T-cell (primary cell): ENCODE data around the gene PSMD14. TPM values are rescaled to one million over a fixed set of nuclear protein-coding genes. Genes with fewer than 3 reads are reported as not detected.
A peak's percentile ranks its signal among the peaks of the same experiment; 100 is the strongest.

ENCODE experiments used
- ATAC-seq, 4 experiments: fragments of 200-7000 bp in 3 of 4; fragments of 150-1000 bp in 1 of 4; cut with Tn5 transposase; replicated peaks in 1 of 4; 1 replicate in 3 of 4; 2 replicates in 1 of 4; pipeline ENCODE4 v1.10.0; 2021; ENCODE audit warnings: moderate library complexity in 3 of 4, mild to moderate bottlenecking in 2 of 4, moderate number of reproducible peaks in 1 of 4
- CTCF ChIA-PET, 2 donors: fragments of 300-600 bp; sonication (Branson Sonifier 250); formaldehyde crosslinking; loops; one replicate each; lab custom pipeline; 2022; ENCODE audit warnings: antibody characterized with exemption in 2 of 2; lab: Charles Lee
- POLR2A ChIA-PET, 2 donors: fragments of 300-600 bp; sonication (Branson Sonifier 250); formaldehyde crosslinking; loops; one replicate each; lab custom pipeline; 2022; ENCODE audit warnings: antibody characterized with exemption in 2 of 2; lab: Charles Lee
- DNase-seq, 35 experiments: peaks; one replicate each; pipeline versions ENCODE4 v3.0.0 to v3.0.0-alpha.2; 2013 to 2023
- H3K27ac ChIP-seq: one replicate; pipeline ENCODE4 v1.5.1; 2013; ENCODE audit warnings: low read length
- H3K27me3 ChIP-seq, 2 experiments: replicated peaks in 1 of 2; 1 replicate in 1 of 2; 2 replicates in 1 of 2; pipeline versions ENCODE4 v1.6.1 to v1.7.0; 2013; ENCODE audit warnings: low read length in 1 of 2, mixed read lengths in 1 of 2; ENCODE audit not compliant: control insufficient read depth in 2 of 2, insufficient read depth in 2 of 2; ENCODE audit errors: extremely low read depth in 1 of 2
- H3K36me3 ChIP-seq, 2 donors: 1 replicate in 1 of 2; 2 replicates in 1 of 2; pipeline versions ENCODE4 v1.6.1 to v1.7.0; 2013; ENCODE audit warnings: low read length in 1 of 2; ENCODE audit not compliant: control insufficient read depth in 2 of 2, insufficient read depth in 1 of 2; ENCODE audit errors: extremely low read depth in 1 of 2
- H3K4me1 ChIP-seq, 2 experiments: 1 replicate in 1 of 2; 2 replicates in 1 of 2; pipeline versions ENCODE4 v1.6.1 to v1.7.0; 2013; ENCODE audit warnings: low read length in 2 of 2, mixed read lengths in 1 of 2; ENCODE audit not compliant: insufficient read depth in 2 of 2, control insufficient read depth in 1 of 2; ENCODE audit errors: extremely low read depth in 1 of 2
- H3K4me3 ChIP-seq, 2 donors: 1 replicate in 1 of 2; 2 replicates in 1 of 2; pipeline versions ENCODE4 v1.5.1 to v1.7.0; 2013; ENCODE audit warnings: mild to moderate bottlenecking in 2 of 2, low read length in 1 of 2, moderate library complexity in 1 of 2; ENCODE audit not compliant: control insufficient read depth in 1 of 2; ENCODE audit errors: extremely low read depth in 1 of 2
- H3K9me3 ChIP-seq: 2 replicates; pipeline ENCODE4 v1.7.0; 2013
- H3K27ac Mint-ChIP-seq, 2 donors: one replicate each; pipeline ENCODE4 v1.8.0; 2020 to 2021; ENCODE audit warnings: mild to moderate bottlenecking in 2 of 2, mixed read lengths in 2 of 2
- H3K27me3 Mint-ChIP-seq, 2 donors: one replicate each; pipeline ENCODE4 v1.8.0; 2021 to 2022; ENCODE audit warnings: mixed read lengths in 2 of 2
- H3K36me3 Mint-ChIP-seq: one replicate; pipeline ENCODE4 v1.8.0; 2021; ENCODE audit warnings: mixed read lengths
- H3K4me1 Mint-ChIP-seq, 3 donors: one replicate each; pipeline ENCODE4 v1.8.0; 2020 to 2022; ENCODE audit warnings: mixed read lengths in 3 of 3, mild to moderate bottlenecking in 1 of 3
- H3K4me3 Mint-ChIP-seq, 3 donors: one replicate each; pipeline ENCODE4 v1.8.0; 2020 to 2022; ENCODE audit warnings: mild to moderate bottlenecking in 3 of 3, mixed read lengths in 3 of 3, moderate library complexity in 3 of 3
- H3K9me3 Mint-ChIP-seq, 3 donors: one replicate each; pipeline ENCODE4 v1.8.0; 2020 to 2022; ENCODE audit warnings: mixed read lengths in 3 of 3
- WGBS: methylation state at CpG from one replicate; pipeline ENCODE4 v1.1.5; 2013; ENCODE audit warnings: missing lambda C conversion rate; ENCODE audit not compliant: insufficient coverage; 5-methylcytosine and 5-hydroxymethylcytosine counted together
- total RNA-seq, 35 experiments: library from RNA in 6 of 35; stranded (reverse) in 6 of 35; fragments of 120-200 nt in 1 of 35; gene quantifications; one replicate each; pipeline versions ENCODE4 v1.2.1 to v1.2.4 and lab custom pipeline; 2013 to 2026

The PSMD14 gene
- total RNA-seq, 5 donors from 2014 or later (not counting 1 experiment from before 2014, with no cell fraction given): 18.7 to 24.9 (median 21.2) TPM

DNA sequence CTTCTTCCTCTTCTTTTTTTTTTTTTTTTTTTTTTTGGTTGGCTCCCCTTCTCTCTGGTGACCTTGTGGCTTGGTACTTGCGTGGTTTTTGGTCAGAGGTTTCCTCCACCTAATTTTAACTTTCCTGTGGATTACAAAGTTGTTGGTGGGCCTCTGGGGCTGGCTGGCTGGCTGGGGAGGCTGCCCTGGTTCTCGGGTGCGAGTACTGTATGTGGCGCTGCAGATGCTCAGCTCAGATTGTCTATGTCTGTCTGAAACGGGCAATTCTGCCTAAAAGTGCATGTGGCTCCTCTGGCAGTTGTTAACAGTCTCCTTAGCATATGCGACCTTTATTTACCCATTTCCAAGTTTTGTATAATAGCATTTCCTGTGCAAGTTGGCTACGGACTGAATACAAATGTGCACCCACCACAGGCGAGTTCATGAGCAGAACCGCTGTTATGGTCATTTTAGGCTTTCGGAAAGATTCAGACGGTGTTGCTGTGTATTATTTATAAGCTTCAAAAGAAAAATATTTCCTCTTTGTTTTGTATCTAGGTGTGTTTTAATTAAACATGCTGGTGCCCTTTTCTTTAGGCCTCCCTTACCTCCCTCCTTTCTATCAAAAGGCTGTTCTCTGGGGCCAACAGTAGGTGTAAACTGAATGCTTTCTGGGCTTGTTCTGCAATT is 112.3 kb downstream of the PSMD14 start:
- Mint-ChIP-seq H3K4me1 (peaks cover 51 to 58% (median 58%) of the 10 kb centered on the region in 3 donors), H3K27me3 (peaks cover 86 to 89% of the 10 kb centered on the region in 2 donors), H3K36me3 (no peaks in the 10 kb centered on the region), H3K27ac (no peak overlapping the region), H3K4me3 (no peak overlapping the region), H3K9me3 (no peaks in the 10 kb centered on the region)
- ChIA-PET POLR2A (no interaction called here), CTCF (no interaction called here)
- WGBS: 28% methylated on average over 5 of the region's 11 CpGs
- H3K4me1 ChIP-seq: peaks cover 11 to 41% of the 10 kb centered on the region in 2 experiments
- H3K4me3 ChIP-seq: no peak overlapping the region
- H3K36me3 ChIP-seq: no peaks in the 10 kb centered on the region
- H3K9me3 ChIP-seq: no peaks in the 10 kb centered on the region
- H3K27ac ChIP-seq: no peak overlapping the region
- no peak for ATAC-seq
- DNase-seq: no peak
- H3K27me3 ChIP-seq: peaks cover 42 to 64% of the 10 kb centered on the region in 2 experiments

DNA sequence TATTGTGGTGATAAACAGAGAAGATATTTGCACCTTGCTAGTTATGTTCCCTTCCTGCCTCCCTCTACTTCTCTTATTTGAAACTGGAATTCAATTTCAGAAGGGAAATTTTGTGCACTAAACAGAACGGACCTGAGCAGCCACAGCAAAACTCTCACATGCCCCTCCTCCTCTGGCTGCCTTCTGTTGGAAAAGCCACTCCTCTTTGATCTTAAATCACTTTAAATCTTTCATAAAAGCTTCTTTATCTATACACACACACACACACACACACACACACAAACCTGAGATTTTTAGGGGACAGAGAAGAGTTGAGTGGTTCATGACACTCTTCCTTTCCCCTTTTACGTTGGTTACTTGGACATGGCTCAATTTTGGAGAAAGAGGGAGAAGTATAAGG is 113.5 kb downstream of the PSMD14 start:
- Mint-ChIP-seq H3K4me1 (peaks cover 44 to 56% (median 55%) of the 10 kb centered on the region in 3 donors), H3K4me3 (no peak overlapping the region)
- 0% methylated on average over 1 of the region's 2 CpGs for WGBS

DNA sequence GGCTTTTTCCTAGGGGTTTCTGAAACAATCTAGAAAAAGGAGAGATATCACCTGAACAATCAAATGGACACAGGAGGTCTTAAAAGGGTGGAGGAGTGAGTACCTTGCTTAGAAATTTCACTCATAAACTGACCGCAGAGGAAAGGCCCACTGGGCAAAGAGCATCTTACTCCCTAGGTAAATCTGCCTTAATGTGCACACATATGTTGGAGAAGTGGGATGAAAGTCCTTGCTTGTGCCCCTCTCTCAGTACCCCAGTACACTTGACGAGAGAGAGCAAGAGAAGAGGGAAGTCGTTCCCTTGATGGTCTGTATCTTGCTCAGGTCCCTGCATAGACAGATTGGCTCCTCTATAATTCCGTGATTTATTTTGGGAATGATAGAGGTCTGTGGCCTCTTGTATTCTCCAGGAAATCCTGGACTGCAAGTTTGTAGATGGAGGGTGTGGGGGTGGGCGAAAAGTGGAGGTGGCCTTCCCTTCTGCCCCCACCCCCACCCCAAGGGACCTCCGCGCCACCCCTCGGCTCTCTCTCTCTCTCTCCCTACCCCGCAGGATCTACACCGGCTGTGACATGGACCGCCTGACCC is 114.7 kb downstream of the PSMD14 start:
- ATAC-seq (no peak), DNase-seq (no peak)
- H3K27me3 ChIP-seq: peaks cover 50 to 61% of the 10 kb centered on the region in 2 experiments
- H3K9me3 ChIP-seq: no peaks in the 10 kb centered on the region
- no peaks in the 10 kb centered on the region for H3K36me3 Mint-ChIP-seq
- H3K27ac Mint-ChIP-seq: no peak overlapping the region
- H3K9me3 Mint-ChIP-seq: no peaks in the 10 kb centered on the region
- WGBS: 5% methylated on average over 5 of the region's 11 CpGs
- peak overlapping the region in 1 of 2 donors; percentile 69 for H3K4me3 ChIP-seq
- ChIA-PET POLR2A (no interaction called here), CTCF (no interaction called here)
- H3K27me3 Mint-ChIP-seq: peaks cover 81 to 88% of the 10 kb centered on the region in 2 donors
- peaks cover 43 to 53% (median 53%) of the 10 kb centered on the region in 3 donors for H3K4me1 Mint-ChIP-seq
- H3K27ac ChIP-seq: no peak overlapping the region
- no peaks in the 10 kb centered on the region for H3K36me3 ChIP-seq
- H3K4me3 Mint-ChIP-seq: peak overlapping the region; percentile 38 to 55 (median 53)
- peaks cover 17 to 35% of the 10 kb centered on the region in 2 experiments for H3K4me1 ChIP-seq

More for the DNA sequence above, 113.5 kb downstream of the PSMD14 start:
- Mint-ChIP-seq H3K27ac (no peak overlapping the region), H3K27me3 (peaks cover 83 to 89% of the 10 kb centered on the region in 2 donors), H3K36me3 (no peaks in the 10 kb centered on the region), H3K9me3 (no peaks in the 10 kb centered on the region)
- ATAC-seq (no peak), DNase-seq (no peak)
- H3K4me3 ChIP-seq: no peak overlapping the region
- ChIA-PET CTCF (interaction anchor here in 1 of 2 donors (0.5 to 0.7 kb wide), 2 partner anchors 33 to 702 kb away, joined by 3 read pairs; no protein-coding TSS in a partner anchor), POLR2A (no interaction called here)
- no peak overlapping the region for H3K27ac ChIP-seq
- H3K27me3 ChIP-seq: peaks cover 44 to 60% of the 10 kb centered on the region in 2 experiments
- no peaks in the 10 kb centered on the region for H3K36me3 ChIP-seq
- peaks cover 9 to 34% of the 10 kb centered on the region in 2 experiments for H3K4me1 ChIP-seq
- no peaks in the 10 kb centered on the region for H3K9me3 ChIP-seq

DNA sequence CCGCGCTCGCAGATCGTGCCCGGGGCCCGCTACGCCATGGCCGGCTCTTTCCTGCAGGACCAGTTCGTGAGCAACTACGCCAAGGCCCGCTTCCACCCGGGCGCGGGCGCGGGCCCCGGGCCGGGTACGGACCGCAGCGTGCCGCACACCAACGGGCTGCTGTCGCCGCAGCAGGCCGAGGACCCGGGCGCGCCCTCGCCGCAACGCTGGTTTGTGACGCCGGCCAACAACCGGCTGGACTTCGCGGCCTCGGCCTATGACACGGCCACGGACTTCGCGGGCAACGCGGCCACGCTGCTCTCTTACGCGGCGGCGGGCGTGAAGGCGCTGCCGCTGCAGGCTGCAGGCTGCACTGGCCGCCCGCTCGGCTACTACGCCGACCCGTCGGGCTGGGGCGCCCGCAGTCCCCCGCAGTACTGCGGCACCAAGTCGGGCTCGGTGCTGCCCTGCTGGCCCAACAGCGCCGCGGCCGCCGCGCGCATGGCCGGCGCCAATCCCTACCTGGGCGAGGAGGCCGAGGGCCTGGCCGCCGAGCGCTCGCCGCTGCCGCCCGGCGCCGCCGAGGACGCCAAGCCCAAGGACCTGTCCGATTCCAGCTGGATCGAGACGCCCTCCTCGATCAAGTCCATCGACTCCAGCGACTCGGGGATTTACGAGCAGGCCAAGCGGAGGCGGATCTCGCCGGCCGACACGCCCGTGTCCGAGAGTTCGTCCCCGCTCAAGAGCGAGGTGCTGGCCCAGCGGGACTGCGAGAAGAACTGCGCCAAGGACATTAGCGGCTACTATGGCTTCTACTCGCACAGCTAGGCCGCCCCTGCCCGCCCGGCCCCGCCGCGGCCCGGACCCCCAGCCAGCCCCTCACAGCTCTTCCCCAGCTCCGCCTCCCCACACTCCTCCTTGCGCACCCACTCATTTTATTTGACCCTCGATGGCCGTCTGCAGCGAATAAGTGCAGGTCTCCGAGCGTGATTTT is 115.5 kb downstream of the PSMD14 start:
- peak overlapping the region in 1 of 2 donors; percentile 69 for H3K4me3 ChIP-seq
- no peaks in the 10 kb centered on the region for H3K9me3 Mint-ChIP-seq

DNA sequence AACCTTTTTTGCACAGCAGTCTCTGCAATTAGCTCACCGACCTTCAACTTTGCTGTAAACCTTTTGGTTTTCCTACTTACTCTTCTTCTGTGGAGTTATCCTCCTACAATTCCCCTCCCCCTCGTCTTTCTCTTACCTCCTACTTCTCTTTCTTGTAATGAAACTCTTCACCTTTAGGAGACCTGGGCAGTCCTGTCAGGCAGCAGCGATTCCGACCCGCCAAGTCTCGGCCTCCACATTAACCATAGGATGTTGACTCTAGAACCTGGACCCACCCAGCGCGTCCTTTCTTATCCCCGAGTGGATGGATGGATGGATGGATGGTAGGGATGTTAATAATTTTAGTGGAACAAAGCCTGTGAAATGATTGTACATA is 116.2 kb downstream of the PSMD14 start:
- no peak for DNase-seq
- peaks cover 17 to 27% of the 10 kb centered on the region in 2 experiments for H3K4me1 ChIP-seq

More for the DNA sequence above, 115.5 kb downstream of the PSMD14 start:
- ChIA-PET POLR2A (no interaction called here), CTCF (no interaction called here)
- H3K9me3 ChIP-seq: no peaks in the 10 kb centered on the region
- peak overlapping the region; percentile 62 to 77 (median 64) for H3K4me3 Mint-ChIP-seq
- no peaks in the 10 kb centered on the region for H3K36me3 Mint-ChIP-seq
- H3K27me3 ChIP-seq: peaks cover 50 to 58% of the 10 kb centered on the region in 2 experiments
- WGBS: 7% methylated on average over 125 of the region's 125 CpGs
- DNase-seq (peak in 2 of 35 experiments; percentile 7 to 16), ATAC-seq (peak; percentile 44 to 53 (median 48))
- peak overlapping the region in 1 of 2 donors; percentile 60 for H3K27ac Mint-ChIP-seq
- H3K36me3 ChIP-seq: no peaks in the 10 kb centered on the region
- H3K4me1 ChIP-seq: peaks cover 17 to 31% of the 10 kb centered on the region in 2 experiments
- peaks cover 77 to 85% of the 10 kb centered on the region in 2 donors for H3K27me3 Mint-ChIP-seq
- H3K27ac ChIP-seq: no peak overlapping the region
- peaks cover 39 to 47% (median 45%) of the 10 kb centered on the region in 3 donors for H3K4me1 Mint-ChIP-seq

More for the DNA sequence above, 116.2 kb downstream of the PSMD14 start:
- WGBS: 6% methylated on average over 1 of the region's 9 CpGs
- Mint-ChIP-seq H3K9me3 (no peaks in the 10 kb centered on the region), H3K4me3 (peak overlapping the region; percentile 62 to 77 (median 64)), H3K27me3 (peaks cover 77 to 83% of the 10 kb centered on the region in 2 donors), H3K4me1 (peaks cover 32 to 41% (median 38%) of the 10 kb centered on the region in 3 donors), H3K36me3 (no peaks in the 10 kb centered on the region), H3K27ac (peak overlapping the region in 1 of 2 donors; percentile 60)
- Histone ChIP-seq H3K4me3 (peak overlapping the region in 1 of 2 donors; percentile 51), H3K27me3 (peaks cover 47 to 53% of the 10 kb centered on the region in 2 experiments), H3K36me3 (no peaks in the 10 kb centered on the region), H3K27ac (no peak overlapping the region), H3K9me3 (no peaks in the 10 kb centered on the region)
- ATAC-seq: no peak
- POLR2A ChIA-PET: no interaction called here
- CTCF ChIA-PET: no interaction called here
